H1 (cell line): ENCODE results near the gene SH2D1B. TPM values are rescaled to one million over a fixed set of nuclear protein-coding genes. Genes with fewer than 3 reads are reported as not detected.
"Not testable (repeated sequence)": the region's sequence is repeated elsewhere in the genome, so short reads cannot be mapped to it uniquely, and the experiment has no call there.

Source experiments
- CTCF ChIA-PET: fragments of 300-600 bp; sonication (Branson Sonifier 250); formaldehyde crosslinking; loops from one replicate; lab custom pipeline; 2021; ENCODE audit not compliant: partially characterized antibody; lab: Charles Lee
- POLR2A ChIA-PET: fragments of 300-600 bp; sonication (Branson Sonifier 250); formaldehyde crosslinking; loops from one replicate; lab custom pipeline; 2021; ENCODE audit warnings: inconsistent platforms; ENCODE audit not compliant: partially characterized antibody; lab: Charles Lee
- DNase-seq, 2 experiments: peaks; one replicate each; pipeline versions ENCODE4 v3.0.0 to v3.0.0-alpha.2; 2010 to 2022; ENCODE audit warnings: low spot score in 2 of 2, low read depth in 1 of 2, mixed read lengths in 1 of 2
- FAIRE-seq: peaks from 2 replicates; lab custom pipeline; 2011; peaks lifted over from hg19 to GRCh38; lab: Jason Lieb, UNC
- H2AFZ ChIP-seq: 2 replicates; pipeline ENCODE4 v1.8.1; 2012; ENCODE audit warnings: low read length, inconsistent platforms
- H2AK5ac ChIP-seq: 2 replicates; pipeline ENCODE4 v1.6.1; 2013; ENCODE audit warnings: low read depth, low read length
- H2BK120ac ChIP-seq: replicated peaks from 2 replicates; pipeline ENCODE3; 2013; ENCODE audit warnings: low read depth, low read length, inconsistent platforms
- H2BK12ac ChIP-seq: 2 replicates; pipeline ENCODE4 v1.6.1; 2013; ENCODE audit warnings: low read depth, low read length
- H2BK15ac ChIP-seq: 2 replicates; pipeline ENCODE4 v1.6.1; 2013; ENCODE audit warnings: low read length
- H2BK20ac ChIP-seq: 2 replicates; pipeline ENCODE4 v1.6.1; 2013; ENCODE audit warnings: low read length
- H2BK5ac ChIP-seq: 2 replicates; pipeline ENCODE4 v1.6.1; 2013; ENCODE audit warnings: low read depth, low read length
- H3K14ac ChIP-seq: 2 replicates; pipeline ENCODE4 v1.6.1; 2013; ENCODE audit warnings: inconsistent platforms; ENCODE audit not compliant: insufficient read length
- H3K18ac ChIP-seq: 2 replicates; pipeline ENCODE4 v1.6.1; 2013; ENCODE audit warnings: low read length; ENCODE audit errors: extremely low read depth
- H3K23ac ChIP-seq: 2 replicates; pipeline ENCODE4 v1.6.1; 2013; ENCODE audit warnings: inconsistent platforms; ENCODE audit not compliant: insufficient read length
- H3K23me2 ChIP-seq: 2 replicates; pipeline ENCODE4 v1.6.1; 2013; ENCODE audit warnings: low read depth, low read length
- H3K27ac ChIP-seq: 2 replicates; pipeline ENCODE4 v1.6.1; 2011; ENCODE audit warnings: low read depth, low read length, inconsistent platforms
- H3K27me3 ChIP-seq, 4 experiments: replicated peaks in 1 of 4; 1 replicate in 1 of 4; 2 replicates in 3 of 4; pipeline versions ENCODE4 v1.6.1 to v1.8.1; 2011 to 2013; ENCODE audit warnings: low read length in 3 of 4, mild to moderate bottlenecking in 3 of 4, inconsistent platforms in 2 of 4, mixed read lengths in 2 of 4, moderate library complexity in 1 of 4; ENCODE audit not compliant: control insufficient read depth in 3 of 4, insufficient read depth in 3 of 4; ENCODE audit errors: extremely low read depth in 1 of 4
- H3K36me3 ChIP-seq, 4 experiments: 2 replicates each; pipeline versions ENCODE4 v1.6.1 to v1.8.1; 2011 to 2013; ENCODE audit warnings: mild to moderate bottlenecking in 4 of 4, low read length in 3 of 4, moderate library complexity in 2 of 4, control low read depth in 1 of 4, inconsistent platforms in 1 of 4; ENCODE audit not compliant: insufficient read depth in 4 of 4, control insufficient read depth in 2 of 4
- H3K4ac ChIP-seq: replicated peaks from 2 replicates; pipeline ENCODE3; 2013; ENCODE audit warnings: low read length, low read depth, mixed read lengths, inconsistent platforms; ENCODE audit not compliant: insufficient read length
- H3K4me1 ChIP-seq, 4 experiments: replicated peaks in 1 of 4; 1 replicate in 1 of 4; 2 replicates in 3 of 4; pipeline versions ENCODE4 v1.6.1 to v1.8.1; 2011 to 2013; ENCODE audit warnings: low read length in 3 of 4, inconsistent platforms in 2 of 4, mixed read lengths in 1 of 4; ENCODE audit not compliant: insufficient read depth in 4 of 4, control insufficient read depth in 3 of 4
- H3K4me2 ChIP-seq, 2 experiments: 2 replicates each; pipeline versions ENCODE4 v1.6.1 to v1.8.1; 2011 to 2013; ENCODE audit warnings: low read depth in 2 of 2, low read length in 2 of 2, control low read depth in 1 of 2, inconsistent platforms in 1 of 2, mild to moderate bottlenecking in 1 of 2; ENCODE audit not compliant: insufficient read depth in 1 of 2
- H3K4me3 ChIP-seq, 4 experiments: fragments of 200-600, 300-600 bp in 1 of 4; sonication (generic), shearing (Covaris generic), sonication (Bioruptor Twin) in 1 of 4; 2 replicates each; pipeline versions ENCODE4 v1.5.1 to v1.8.1; 2011 to 2016; ENCODE audit warnings: low read length in 4 of 4, low read depth in 3 of 4, control low read depth in 2 of 4, inconsistent platforms in 2 of 4, mild to moderate bottlenecking in 2 of 4, mixed read lengths in 1 of 4, moderate library complexity in 1 of 4; ENCODE audit not compliant: insufficient read depth in 2 of 4; ENCODE audit errors: extremely low read depth in 1 of 4
- H3K56ac ChIP-seq: replicated peaks from 2 replicates; pipeline ENCODE3; 2013; ENCODE audit warnings: low read depth, mild to moderate bottlenecking, mixed read lengths, low read length, inconsistent platforms; ENCODE audit not compliant: insufficient read length
- H3K79me1 ChIP-seq: 2 replicates; pipeline ENCODE4 v1.6.1; 2013; ENCODE audit warnings: low read depth, low read length, control low read depth
- H3K79me2 ChIP-seq, 2 experiments: 2 replicates each; pipeline versions ENCODE4 v1.6.1 to v1.8.1; 2012 to 2013; ENCODE audit warnings: low read length in 2 of 2, mild to moderate bottlenecking in 2 of 2, inconsistent platforms in 1 of 2; ENCODE audit not compliant: insufficient read depth in 2 of 2, control insufficient read depth in 1 of 2
- H3K9ac ChIP-seq, 4 experiments: replicated peaks in 1 of 4; 1 replicate in 1 of 4; 2 replicates in 3 of 4; pipeline versions ENCODE4 v1.6.1 to v1.8.1; 2011 to 2013; ENCODE audit warnings: low read depth in 3 of 4, low read length in 3 of 4, control low read depth in 2 of 4, mild to moderate bottlenecking in 2 of 4, moderate library complexity in 2 of 4, inconsistent platforms in 1 of 4; ENCODE audit errors: extremely low read depth in 1 of 4
- H3K9me3 ChIP-seq, 2 experiments: 2 replicates each; pipeline versions ENCODE4 v1.6.1 to v1.8.1; 2012 to 2013; ENCODE audit warnings: mild to moderate bottlenecking in 2 of 2, moderate library complexity in 2 of 2, control low read depth in 1 of 2, inconsistent platforms in 1 of 2, low read depth in 1 of 2, low read length in 1 of 2, mixed read lengths in 1 of 2; ENCODE audit not compliant: insufficient read depth in 2 of 2
- H4K20me1 ChIP-seq, 2 experiments: replicated peaks in 1 of 2; 2 replicates each; pipeline versions ENCODE3 to v1.8.1; 2011 to 2013; ENCODE audit warnings: inconsistent platforms in 2 of 2, low read length in 2 of 2, mild to moderate bottlenecking in 1 of 2; ENCODE audit not compliant: insufficient read depth in 2 of 2, control insufficient read depth in 1 of 2
- H4K5ac ChIP-seq: 2 replicates; pipeline ENCODE4 v1.6.1; 2013; ENCODE audit warnings: low read length, low read depth, mixed read lengths, inconsistent platforms; ENCODE audit not compliant: insufficient read length
- H4K8ac ChIP-seq: 2 replicates; pipeline ENCODE4 v1.8.0; 2013; ENCODE audit warnings: mild to moderate bottlenecking, moderate library complexity, low read length, inconsistent platforms; ENCODE audit not compliant: insufficient read depth; ENCODE audit errors: extremely low read depth
- H4K91ac ChIP-seq: replicated peaks from 2 replicates; pipeline ENCODE3; 2013; ENCODE audit warnings: low read length, mixed read lengths, inconsistent platforms; ENCODE audit not compliant: insufficient read length
- WGBS, 2 experiments: shearing (Covaris generic) in 1 of 2; methylation state at CpG; one replicate each; pipeline versions ENCODE4 v1.1.6 to v1.1.7; 2013 to 2015; ENCODE audit warnings: low lambda C conversion rate in 2 of 2, mixed read lengths in 2 of 2, inconsistent platforms in 1 of 2, low coverage in 1 of 2, missing lambda C conversion rate in 1 of 2; ENCODE audit not compliant: insufficient replicate concordance in 2 of 2, insufficient coverage in 1 of 2, insufficient read length in 1 of 2; ENCODE audit errors: extremely low coverage in 1 of 2, missing lambda C conversion rate in 1 of 2; 5-methylcytosine and 5-hydroxymethylcytosine counted together
- polyA plus RNA-seq, 7 experiments: library from polyadenylated mRNA; depleted of rRNA in 3 of 7; stranded (reverse) in 5 of 7; unstranded in 2 of 7; fragments of >200 nt in 5 of 7; fragments of 200-250 nt in 2 of 7; gene quantifications; 1 replicate in 5 of 7; 2 replicates in 1 of 7; 4 replicates in 1 of 7; pipeline versions ENCODE4 v1.2.1 to v1.2.3, GENCODE V29; 2011 to 2013; ENCODE audit warnings: missing spikeins in 2 of 7, mixed read lengths in 2 of 7
- total RNA-seq: library from RNA; stranded (reverse); fragmentation: NEBNext Ultra II Directional; extraction: Animal tissue kit (Norgen Biotek cat#: 25700); gene quantifications from 2 replicates; pipeline ENCODE4 v1.2.1, GENCODE V29; 2021

Gene SH2D1B
- total and polyA plus RNA-seq, 2 of the 8 experiments (the other 6 are each of a cell fraction or from before 2014, with no cell fraction given): not detected

DNA sequence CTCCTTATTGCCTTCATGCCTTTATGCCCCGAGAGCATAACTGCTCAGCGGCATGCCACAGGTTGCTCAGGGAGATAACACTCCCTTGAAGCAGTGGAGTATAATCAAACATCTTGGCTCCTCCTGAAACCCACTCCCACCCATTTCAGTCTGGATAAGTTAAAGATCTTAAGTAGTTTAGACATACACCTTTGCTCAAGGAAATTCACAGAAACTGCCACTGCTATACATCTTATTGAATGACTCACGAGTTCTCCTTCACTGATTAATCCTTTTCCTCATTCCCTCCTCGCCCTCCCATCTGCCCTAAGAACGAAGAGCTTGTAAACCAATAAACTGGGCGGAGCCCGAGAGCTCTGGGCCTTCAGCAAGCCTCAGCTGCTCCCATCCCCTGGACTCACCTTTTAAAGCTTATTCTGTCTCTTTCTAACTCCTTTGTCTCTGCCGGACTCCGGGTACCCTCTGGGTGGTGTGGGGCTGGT is 7.6 kb upstream of the SH2D1B start:
- H3K14ac ChIP-seq, H3K9me3 ChIP-seq, H2AK5ac ChIP-seq, H3K4me2 ChIP-seq, DNase-seq, H4K91ac ChIP-seq, H3K27me3 ChIP-seq, H3K9ac ChIP-seq, H4K8ac ChIP-seq, H3K27ac ChIP-seq, H3K4ac ChIP-seq, H3K36me3 ChIP-seq, H2AFZ ChIP-seq, H3K4me1 ChIP-seq, H2BK120ac ChIP-seq, H3K56ac ChIP-seq, H3K79me1 ChIP-seq, H2BK15ac ChIP-seq, POLR2A ChIA-PET, H3K4me3 ChIP-seq, H3K18ac ChIP-seq, H3K23ac ChIP-seq, H3K79me2 ChIP-seq, H2BK20ac ChIP-seq, FAIRE-seq, H2BK5ac ChIP-seq, H3K23me2 ChIP-seq, H2BK12ac ChIP-seq, H4K20me1 ChIP-seq, H4K5ac ChIP-seq: not testable (repeated sequence)
- CTCF ChIA-PET: interaction anchor here (0.6 to 1.4 kb wide), 2 partner anchors 28 to 375 kb away, joined by 3 to 4 read pairs; no protein-coding TSS in a partner anchor
- WGBS, 2 experiments: 79% methylated on average over 9 of the region's 9 CpGs; no CpG with 5 or more reads in 1 of the 2 experiments

DNA sequence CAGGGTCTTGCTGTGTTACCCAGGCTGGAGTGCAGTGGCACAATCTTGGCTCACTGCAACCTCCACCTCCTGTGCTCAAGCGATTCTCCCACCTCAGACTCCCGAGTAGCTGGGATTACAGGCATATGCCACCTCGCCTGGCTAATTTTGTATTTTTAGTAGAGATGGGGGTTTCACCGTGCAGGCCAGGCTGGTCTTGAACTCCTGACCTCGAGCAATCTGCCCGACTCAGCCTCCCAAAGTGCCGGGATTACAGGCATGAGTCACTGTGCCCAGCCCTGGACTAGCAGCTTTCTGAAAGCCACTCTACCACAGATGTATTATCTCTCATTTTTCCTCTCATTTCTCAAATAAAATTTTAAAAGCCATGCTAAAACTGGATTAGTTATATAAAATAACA is 6.6 kb upstream of the SH2D1B start:
- H2BK5ac ChIP-seq, H3K14ac ChIP-seq, H3K4ac ChIP-seq, H2AK5ac ChIP-seq, H4K8ac ChIP-seq, H3K79me1 ChIP-seq, H3K4me1 ChIP-seq, H3K9me3 ChIP-seq, H3K23me2 ChIP-seq, H3K56ac ChIP-seq, H4K91ac ChIP-seq, H2BK15ac ChIP-seq, H3K79me2 ChIP-seq, H3K4me2 ChIP-seq, H2AFZ ChIP-seq, H3K4me3 ChIP-seq, H2BK120ac ChIP-seq, H2BK12ac ChIP-seq, H2BK20ac ChIP-seq, H3K27me3 ChIP-seq, H4K5ac ChIP-seq, H3K18ac ChIP-seq, H3K27ac ChIP-seq, H3K9ac ChIP-seq, H3K23ac ChIP-seq, DNase-seq, FAIRE-seq, H3K36me3 ChIP-seq, H4K20me1 ChIP-seq: not testable (repeated sequence)
- POLR2A ChIA-PET: interaction anchor here (1.6 kb wide), 1 partner anchor 20 kb away, joined by 5 read pairs; no protein-coding TSS in a partner anchor
- CTCF ChIA-PET: interaction anchor here (0.6 to 1.7 kb wide), 7 partner anchors 15 to 374 kb away, joined by 3 to 4 read pairs (median 3); no protein-coding TSS in a partner anchor
- 94% methylated on average over 7 of the region's 7 CpGs; no CpG with 5 or more reads in 1 of the 2 experiments for WGBS, 2 experiments
